Neural cell (in vitro differentiated cells): ENCODE measurements around the gene ENDOU. TPM values are rescaled to one million over a fixed set of nuclear protein-coding genes. Genes with fewer than 3 reads are reported as not detected.

Experiments used
- H2AFZ ChIP-seq: fragments of 200-600, 300-800 bp; sonication (generic), shearing (Covaris generic); 2 replicates; pipeline ENCODE4 v1.6.0; 2014; ENCODE audit warnings: low read depth, mild to moderate bottlenecking, antibody characterized with exemption, low read length, moderate library complexity
- H3F3A ChIP-seq: fragments of 200-600 bp; shearing (Covaris generic); 2 replicates; pipeline ENCODE4 v1.6.1; 2016; ENCODE audit warnings: mild to moderate bottlenecking, moderate library complexity, mixed read lengths, antibody characterized with exemption, low read length; ENCODE audit not compliant: insufficient read depth, poor library complexity, severe bottlenecking
- H3K27ac ChIP-seq: fragments of 200-600, 300-800 bp; sonication (generic), shearing (Covaris generic); 2 replicates; pipeline ENCODE4 v1.5.1; 2014; ENCODE audit warnings: mild to moderate bottlenecking, low read length, moderate library complexity
- H3K27me3 ChIP-seq: fragments of 300-800, 200-600 bp; sonication (generic), shearing (Covaris generic); 2 replicates; pipeline ENCODE4 v1.6.0; 2014; ENCODE audit warnings: mild to moderate bottlenecking, low read depth, low read length, moderate library complexity; ENCODE audit not compliant: insufficient read depth
- H3K36me3 ChIP-seq: fragments of 300-800, 200-600 bp; sonication (generic), shearing (Covaris generic); 2 replicates; pipeline ENCODE4 v1.5.1; 2014; ENCODE audit warnings: mild to moderate bottlenecking, antibody characterized with exemption, low read length, moderate library complexity; ENCODE audit not compliant: insufficient read depth
- H3K4me2 ChIP-seq: fragments of 300-800, 200-600 bp; sonication (generic), shearing (Covaris generic); 2 replicates; pipeline ENCODE4 v1.6.0; 2014; ENCODE audit warnings: mild to moderate bottlenecking, low read length
- H3K4me3 ChIP-seq: fragments of 300-800, 200-600 bp; sonication (generic), shearing (Covaris generic); 2 replicates; pipeline ENCODE4 v1.5.1; 2014; ENCODE audit warnings: mild to moderate bottlenecking, low read length, moderate library complexity
- H3K79me2 ChIP-seq: fragments of 200-600 bp; shearing (Covaris generic); replicated peaks from 2 replicates; pipeline ENCODE4 v1.6.0; 2014; ENCODE audit warnings: mild to moderate bottlenecking, low read length, moderate library complexity; ENCODE audit not compliant: insufficient read depth
- H3K9ac ChIP-seq: fragments of 300-800, 200-600 bp; sonication (generic), shearing (Covaris generic); 2 replicates; pipeline ENCODE4 v1.6.1; 2016; ENCODE audit warnings: mild to moderate bottlenecking, low read length, mixed read lengths
- H3K9me2 ChIP-seq: fragments of 200-600 bp; shearing (Covaris generic); 2 replicates; pipeline ENCODE4 v1.6.1; 2016; ENCODE audit warnings: mild to moderate bottlenecking, low read length, mixed read lengths; ENCODE audit not compliant: insufficient read depth
- H3K9me3 ChIP-seq: fragments of 200-600, 300-800 bp; sonication (generic), shearing (Covaris generic); 2 replicates; pipeline ENCODE4 v1.6.1; 2016; ENCODE audit warnings: mild to moderate bottlenecking, mixed run types, low read length, moderate library complexity, mixed read lengths
- H4K20me1 ChIP-seq: fragments of 200-600 bp; shearing (Covaris generic); 2 replicates; pipeline ENCODE4 v1.6.1; 2016; ENCODE audit warnings: mild to moderate bottlenecking, mixed run types; ENCODE audit not compliant: insufficient read depth
- EP300 ChIP-seq: fragments of 450-650 bp; conservative IDR thresholded peaks from 2 replicates; pipeline ENCODE4 v1.6.1; 2014; ENCODE audit warnings: antibody characterized with exemption, mild to moderate bottlenecking, moderate library complexity; ENCODE audit not compliant: poor library complexity, severe bottlenecking
- EZH2 ChIP-seq: fragments of 200-600, 300-800 bp; shearing (Covaris generic), sonication (generic); IDR thresholded peaks from 2 replicates; pipeline ENCODE4 v1.6.1; 2014; ENCODE audit warnings: antibody characterized with exemption, low read length, borderline replicate concordance, mild to moderate bottlenecking; ENCODE audit not compliant: insufficient read depth, poor library complexity, severe bottlenecking
- MXI1 ChIP-seq: fragments of 450-650 bp; conservative IDR thresholded peaks from 2 replicates; pipeline ENCODE4 v1.6.1; 2014; ENCODE audit warnings: antibody characterized with exemption, mild to moderate bottlenecking; ENCODE audit not compliant: poor library complexity, severe bottlenecking
- POLR2AphosphoS5 ChIP-seq: IDR thresholded peaks from 2 replicates; pipeline ENCODE4 v1.6.1; 2012
- RAD21 ChIP-seq: fragments of 450-650 bp; conservative IDR thresholded peaks from 2 replicates; pipeline ENCODE4 v1.6.1; 2014; ENCODE audit warnings: antibody characterized with exemption, mild to moderate bottlenecking, moderate library complexity
- SMC3 ChIP-seq: fragments of 450-650 bp; conservative IDR thresholded peaks from 2 replicates; pipeline ENCODE4 v1.6.1; 2014; ENCODE audit warnings: antibody characterized with exemption, mild to moderate bottlenecking, moderate library complexity; ENCODE audit not compliant: poor library complexity
- TAF1 ChIP-seq: IDR thresholded peaks from 2 replicates; pipeline ENCODE4 v1.6.1; 2012; ENCODE audit warnings: low read depth
- polyA plus RNA-seq: library from polyadenylated mRNA; depleted of rRNA; stranded (reverse); fragments of >200 nt; gene quantifications from 2 replicates; pipeline ENCODE4 v1.2.3, GENCODE V29; 2014
- TF ChIP-seq, protein P1 (sequence below): fragments of 450-650 bp; IDR thresholded peaks from 2 replicates; pipeline ENCODE4 v1.5.1; 2014; ENCODE audit warnings: antibody characterized with exemption, mild to moderate bottlenecking, moderate library complexity; ENCODE audit not compliant: poor library complexity, severe bottlenecking
- TF ChIP-seq, protein P2 (sequence below): IDR thresholded peaks from 2 replicates; pipeline ENCODE4 v1.6.1; 2012; ENCODE audit warnings: borderline replicate concordance

The ENDOU gene
- polyA plus RNA-seq, 1 donor from 2014 or later: not detected

DNA sequence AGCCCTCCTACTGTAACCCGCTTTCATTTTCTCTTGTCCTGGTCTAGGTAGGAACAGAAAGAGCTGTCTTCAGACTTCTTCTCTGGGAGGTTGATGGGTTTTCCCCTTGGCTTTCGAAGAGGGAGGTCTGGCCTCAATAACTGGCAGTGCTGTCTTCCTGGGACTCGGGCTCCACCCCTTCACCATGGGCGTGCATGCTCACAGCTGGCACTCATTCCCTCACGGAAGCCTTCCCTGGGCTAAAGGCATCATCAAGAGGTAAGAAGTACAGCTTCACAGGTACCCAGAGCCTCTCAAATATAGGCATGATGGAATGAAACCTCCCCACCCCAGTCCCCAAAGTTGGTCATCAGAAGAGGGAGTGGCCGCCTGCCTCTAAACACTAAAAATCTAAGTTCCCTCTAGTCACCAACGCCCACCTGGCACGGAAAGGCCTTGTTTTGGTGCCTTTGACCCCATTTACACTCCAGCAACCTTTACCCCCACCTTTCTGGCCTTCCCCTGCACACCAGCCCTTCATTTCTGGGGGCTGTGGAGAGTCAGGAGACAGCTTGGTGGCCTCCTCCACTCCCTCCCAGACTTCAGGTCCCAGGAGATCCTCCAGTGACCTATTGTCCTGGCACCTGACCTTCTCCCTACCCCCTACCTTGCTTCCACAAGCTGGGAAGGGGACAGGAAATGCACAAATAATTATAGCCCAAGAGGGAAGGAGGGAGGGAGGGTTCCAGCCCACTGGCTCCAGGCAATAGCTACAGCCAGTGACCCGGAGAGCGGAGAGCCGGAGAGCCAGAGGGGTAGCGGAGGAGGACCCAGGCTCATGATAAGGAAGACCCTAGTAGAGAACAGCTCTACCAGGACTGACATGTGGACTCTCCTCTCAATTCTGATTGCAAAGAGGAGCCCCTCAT lies 30.6 kb upstream of the ENDOU start:
- H3K9ac ChIP-seq: no peak overlapping the region
- no peak overlapping the region for H3K27ac ChIP-seq
- H2AFZ ChIP-seq: no peak overlapping the region
- H3K79me2 ChIP-seq: no peaks in the 10 kb centered on the region
- no peaks in the 10 kb centered on the region for H3K36me3 ChIP-seq
- H3K27me3 ChIP-seq: peaks cover 7% of the 10 kb centered on the region
- H4K20me1 ChIP-seq: no peaks in the 10 kb centered on the region
- no peak overlapping the region for H3K4me2 ChIP-seq
- no peaks in the 10 kb centered on the region for H3F3A ChIP-seq
- no peaks in the 10 kb centered on the region for H3K9me3 ChIP-seq
- no peak overlapping the region for H3K4me3 ChIP-seq
- TF ChIP-seq SMC3 (no peak), MXI1 (no peak), EP300 (no peak), EZH2 (no peak), POLR2AphosphoS5 (no peak), RAD21 (no peak), TAF1 (no peak)
- TF ChIP-seq, protein P1, sequence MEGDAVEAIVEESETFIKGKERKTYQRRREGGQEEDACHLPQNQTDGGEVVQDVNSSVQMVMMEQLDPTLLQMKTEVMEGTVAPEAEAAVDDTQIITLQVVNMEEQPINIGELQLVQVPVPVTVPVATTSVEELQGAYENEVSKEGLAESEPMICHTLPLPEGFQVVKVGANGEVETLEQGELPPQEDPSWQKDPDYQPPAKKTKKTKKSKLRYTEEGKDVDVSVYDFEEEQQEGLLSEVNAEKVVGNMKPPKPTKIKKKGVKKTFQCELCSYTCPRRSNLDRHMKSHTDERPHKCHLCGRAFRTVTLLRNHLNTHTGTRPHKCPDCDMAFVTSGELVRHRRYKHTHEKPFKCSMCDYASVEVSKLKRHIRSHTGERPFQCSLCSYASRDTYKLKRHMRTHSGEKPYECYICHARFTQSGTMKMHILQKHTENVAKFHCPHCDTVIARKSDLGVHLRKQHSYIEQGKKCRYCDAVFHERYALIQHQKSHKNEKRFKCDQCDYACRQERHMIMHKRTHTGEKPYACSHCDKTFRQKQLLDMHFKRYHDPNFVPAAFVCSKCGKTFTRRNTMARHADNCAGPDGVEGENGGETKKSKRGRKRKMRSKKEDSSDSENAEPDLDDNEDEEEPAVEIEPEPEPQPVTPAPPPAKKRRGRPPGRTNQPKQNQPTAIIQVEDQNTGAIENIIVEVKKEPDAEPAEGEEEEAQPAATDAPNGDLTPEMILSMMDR: no peak
- TF ChIP-seq, protein P2, sequence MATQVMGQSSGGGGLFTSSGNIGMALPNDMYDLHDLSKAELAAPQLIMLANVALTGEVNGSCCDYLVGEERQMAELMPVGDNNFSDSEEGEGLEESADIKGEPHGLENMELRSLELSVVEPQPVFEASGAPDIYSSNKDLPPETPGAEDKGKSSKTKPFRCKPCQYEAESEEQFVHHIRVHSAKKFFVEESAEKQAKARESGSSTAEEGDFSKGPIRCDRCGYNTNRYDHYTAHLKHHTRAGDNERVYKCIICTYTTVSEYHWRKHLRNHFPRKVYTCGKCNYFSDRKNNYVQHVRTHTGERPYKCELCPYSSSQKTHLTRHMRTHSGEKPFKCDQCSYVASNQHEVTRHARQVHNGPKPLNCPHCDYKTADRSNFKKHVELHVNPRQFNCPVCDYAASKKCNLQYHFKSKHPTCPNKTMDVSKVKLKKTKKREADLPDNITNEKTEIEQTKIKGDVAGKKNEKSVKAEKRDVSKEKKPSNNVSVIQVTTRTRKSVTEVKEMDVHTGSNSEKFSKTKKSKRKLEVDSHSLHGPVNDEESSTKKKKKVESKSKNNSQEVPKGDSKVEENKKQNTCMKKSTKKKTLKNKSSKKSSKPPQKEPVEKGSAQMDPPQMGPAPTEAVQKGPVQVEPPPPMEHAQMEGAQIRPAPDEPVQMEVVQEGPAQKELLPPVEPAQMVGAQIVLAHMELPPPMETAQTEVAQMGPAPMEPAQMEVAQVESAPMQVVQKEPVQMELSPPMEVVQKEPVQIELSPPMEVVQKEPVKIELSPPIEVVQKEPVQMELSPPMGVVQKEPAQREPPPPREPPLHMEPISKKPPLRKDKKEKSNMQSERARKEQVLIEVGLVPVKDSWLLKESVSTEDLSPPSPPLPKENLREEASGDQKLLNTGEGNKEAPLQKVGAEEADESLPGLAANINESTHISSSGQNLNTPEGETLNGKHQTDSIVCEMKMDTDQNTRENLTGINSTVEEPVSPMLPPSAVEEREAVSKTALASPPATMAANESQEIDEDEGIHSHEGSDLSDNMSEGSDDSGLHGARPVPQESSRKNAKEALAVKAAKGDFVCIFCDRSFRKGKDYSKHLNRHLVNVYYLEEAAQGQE: no peak
- no peaks in the 10 kb centered on the region for H3K9me2 ChIP-seq

DNA sequence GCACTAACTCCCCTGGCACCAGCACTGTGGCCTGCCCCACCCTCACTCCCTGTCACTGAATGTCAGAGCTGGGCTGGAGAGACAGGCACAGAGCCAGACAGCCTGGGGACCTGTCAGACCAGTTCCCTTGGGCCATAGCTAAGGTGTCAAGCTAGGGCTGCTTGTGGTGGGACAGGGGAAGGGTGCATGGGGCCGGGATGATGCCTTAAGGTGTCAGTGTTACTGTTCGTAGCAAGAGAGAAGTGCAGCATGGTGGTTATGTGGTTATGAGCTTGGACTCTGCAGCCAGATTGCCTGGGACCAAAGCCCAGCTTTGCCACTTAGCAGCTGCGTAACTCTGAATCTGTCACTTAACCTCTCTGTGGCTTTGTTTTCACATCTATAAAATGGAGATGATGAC lies 29.6 kb upstream of the ENDOU start:
- no peaks in the 10 kb centered on the region for H4K20me1 ChIP-seq
- no peak overlapping the region for H3K9ac ChIP-seq
- no peak overlapping the region for H3K4me3 ChIP-seq
- no peaks in the 10 kb centered on the region for H3K9me3 ChIP-seq
- no peaks in the 10 kb centered on the region for H3F3A ChIP-seq
- no peak overlapping the region for H3K27ac ChIP-seq
- H3K27me3 ChIP-seq: peaks cover 7% of the 10 kb centered on the region
- no peaks in the 10 kb centered on the region for H3K36me3 ChIP-seq
- no peaks in the 10 kb centered on the region for H3K79me2 ChIP-seq
- H3K4me2 ChIP-seq: no peak overlapping the region
- H3K9me2 ChIP-seq: no peaks in the 10 kb centered on the region
- H2AFZ ChIP-seq: no peak overlapping the region
- TF ChIP-seq POLR2AphosphoS5 (no peak), RAD21 (no peak)
- TF ChIP-seq, protein P1: no peak
